ENCODE data around the gene PTPRZ1.

DNA sequence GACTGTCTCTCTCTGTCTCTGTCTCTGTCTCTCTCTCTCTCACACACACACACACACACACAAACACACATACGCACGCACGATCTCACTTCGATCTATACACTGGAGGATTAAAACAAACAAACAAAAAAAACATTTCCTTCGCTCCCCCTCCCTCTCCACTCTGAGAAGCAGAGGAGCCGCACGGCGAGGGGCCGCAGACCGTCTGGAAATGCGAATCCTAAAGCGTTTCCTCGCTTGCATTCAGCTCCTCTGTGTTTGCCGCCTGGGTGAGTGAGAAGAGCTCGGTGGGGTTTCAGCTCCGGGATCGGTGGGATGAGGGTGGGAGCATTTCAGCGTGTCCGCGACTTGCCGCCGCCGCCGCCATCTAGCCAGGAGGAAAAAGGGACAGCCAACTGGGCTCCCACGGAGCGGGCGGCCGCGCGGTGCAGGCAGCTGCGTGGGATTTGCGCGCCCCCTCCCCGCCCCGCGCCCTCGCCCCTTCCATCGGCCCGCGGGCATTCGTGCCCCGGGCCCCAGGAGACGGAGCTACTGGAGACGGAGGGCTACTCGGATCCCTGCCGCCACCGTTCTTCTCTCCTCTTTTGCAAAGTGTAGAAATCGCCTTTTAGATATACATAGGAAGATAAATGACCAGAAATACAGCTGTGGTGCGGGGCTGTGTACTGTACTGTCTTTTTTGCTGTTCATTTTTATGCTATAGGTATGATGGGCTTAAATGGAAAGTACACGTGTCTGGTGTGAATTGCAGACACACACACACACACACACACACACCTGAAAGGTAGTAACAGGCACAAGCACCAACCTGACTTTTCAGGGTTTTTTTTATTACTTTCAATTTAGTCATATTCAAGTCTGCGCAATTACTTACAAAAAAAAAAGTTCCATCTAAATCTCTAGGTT lies 581 bp downstream of the PTPRZ1 start:
- TF ChIP-seq POLR2A (IDR thresholded peaks at IDR 0.05; ENCODE audit: low read length) = no peak
- no peak for TF ChIP-seq GATA1 (IDR thresholded peaks at IDR 0.05; ENCODE audit: low read depth, low read length)

All from erythroblast (primary cell).